Measurements from ENCODE around the gene FAM174B.

The FAM174B gene

GRCh38 chr15:92579486-92579885 is 76.1 kb downstream of the FAM174B start:
- Histone ChIP-seq H3K4me1 (ENCODE audit: control insufficient read depth, insufficient read depth, low read length) (no peaks in the 10 kb centered on the region), H3K9ac (ENCODE audit: low read length) (no peak overlapping the region), H3K36me3 (ENCODE audit: control insufficient read depth, insufficient read depth, low read length) (no peaks in the 10 kb centered on the region), H3K4me3 (ENCODE audit: low read length) (no peak overlapping the region), H3K27ac (ENCODE audit: low read depth, low read length) (no peak overlapping the region), H3K27me3 (ENCODE audit: control insufficient read depth, insufficient read depth, low read length) (peaks cover 4% of the 10 kb centered on the region)

DNA sequence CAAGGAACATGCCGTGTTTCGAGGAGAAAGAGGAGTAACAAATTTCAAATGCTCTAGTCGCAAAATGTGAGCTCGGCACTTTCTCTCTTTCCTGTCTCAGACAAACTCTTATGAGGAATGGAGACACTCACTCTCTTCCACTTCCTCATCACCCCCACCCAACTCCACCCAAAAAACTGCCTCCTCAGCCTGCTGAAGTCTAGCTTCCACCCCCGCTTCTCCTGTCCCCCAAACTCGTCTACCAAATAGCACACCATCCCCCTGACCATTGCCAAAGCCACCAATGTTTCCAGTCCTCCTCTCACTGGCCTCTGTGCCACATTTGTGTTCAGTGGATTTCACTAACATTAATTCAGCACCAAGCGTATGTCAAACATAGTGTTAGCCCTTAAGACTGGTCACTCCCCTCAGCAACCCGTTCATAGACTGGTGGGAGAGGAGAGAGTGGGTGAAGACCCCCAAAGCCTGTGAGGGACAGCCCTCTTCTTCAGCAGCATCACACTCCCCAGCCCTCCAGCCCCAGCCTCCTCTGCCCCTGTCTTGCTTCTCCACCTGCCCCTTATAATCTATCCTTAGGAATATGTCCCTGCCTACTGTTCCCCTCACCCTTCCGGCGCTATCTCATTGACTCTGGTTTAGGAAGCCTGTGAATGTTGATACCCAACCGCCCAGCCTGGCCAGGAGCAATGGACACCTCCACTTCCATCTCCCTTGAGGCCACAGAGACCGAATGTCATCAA is 77.3 kb downstream of the FAM174B start:
- Histone ChIP-seq H3K4me1 (ENCODE audit: control insufficient read depth, insufficient read depth, low read length) (no peaks in the 10 kb centered on the region), H3K27me3 (ENCODE audit: control insufficient read depth, insufficient read depth, low read length) (peaks cover 4% of the 10 kb centered on the region), H3K36me3 (ENCODE audit: control insufficient read depth, insufficient read depth, low read length) (no peaks in the 10 kb centered on the region), H3K27ac (ENCODE audit: low read depth, low read length) (no peak overlapping the region), H3K9ac (ENCODE audit: low read length) (no peak overlapping the region), H3K4me3 (ENCODE audit: low read length) (no peak overlapping the region)

DNA sequence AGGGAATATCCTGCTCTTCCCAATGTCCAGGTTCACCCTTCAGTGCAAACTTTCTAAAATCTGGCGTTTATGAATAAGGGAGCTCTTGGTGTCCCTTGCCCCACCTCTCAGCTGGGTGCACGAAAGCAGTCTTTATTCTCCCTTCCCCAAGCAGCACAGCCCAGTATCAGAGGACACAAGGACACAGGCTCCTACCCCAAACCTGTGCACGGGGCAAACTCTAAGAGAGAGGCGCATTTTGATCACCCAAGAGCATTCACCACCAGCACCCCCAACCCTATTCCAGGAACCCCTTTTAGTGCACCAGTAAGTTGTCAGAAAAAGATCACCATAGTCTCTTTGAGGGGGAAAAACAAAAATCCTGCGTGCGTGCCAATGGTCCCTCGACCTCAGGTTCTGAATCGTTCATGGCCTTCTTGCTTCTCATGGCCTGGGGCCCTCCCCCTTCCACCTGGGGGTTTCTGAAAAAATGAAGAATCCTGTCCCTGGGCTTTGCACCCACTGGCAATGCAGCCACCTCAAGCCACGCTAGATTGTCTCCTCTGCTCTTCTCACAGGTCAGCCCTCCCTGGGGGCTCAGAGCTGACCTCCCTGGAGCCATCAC is 78.9 kb downstream of the FAM174B start:
- Histone ChIP-seq H3K36me3 (ENCODE audit: control insufficient read depth, insufficient read depth, low read length) (no peaks in the 10 kb centered on the region), H3K9ac (ENCODE audit: low read length) (no peak overlapping the region), H3K4me1 (ENCODE audit: control insufficient read depth, insufficient read depth, low read length) (no peaks in the 10 kb centered on the region), H3K27me3 (ENCODE audit: control insufficient read depth, insufficient read depth, low read length) (peaks cover 4% of the 10 kb centered on the region), H3K4me3 (ENCODE audit: low read length) (no peak overlapping the region), H3K27ac (ENCODE audit: low read depth, low read length) (no peak overlapping the region)

DNA sequence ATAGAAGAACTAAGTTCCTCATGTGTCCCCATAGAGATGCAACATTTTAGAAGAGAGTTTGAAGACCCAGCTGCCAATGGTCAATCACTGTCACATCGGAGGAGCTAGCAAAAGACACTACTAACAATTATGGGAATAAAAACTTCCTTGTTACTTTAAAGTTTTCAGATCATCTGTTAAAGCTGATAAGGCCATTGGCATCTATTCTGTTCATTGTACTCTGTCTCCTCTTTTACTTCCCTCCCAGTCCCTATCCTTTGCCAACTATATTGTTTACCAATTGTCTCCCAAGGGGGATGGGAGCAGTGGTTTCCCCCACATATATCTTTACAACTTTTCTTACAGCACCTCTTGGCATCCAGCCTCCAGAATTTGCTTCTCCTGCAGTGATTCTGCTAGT is 81.0 kb downstream of the FAM174B start:
- H3K4me3 ChIP-seq (ENCODE audit: low read length), result no peak overlapping the region
- no peak overlapping the region for H3K9ac ChIP-seq (ENCODE audit: low read length)
- H3K27ac ChIP-seq (ENCODE audit: low read depth, low read length), result no peak overlapping the region
- H3K4me1 ChIP-seq (ENCODE audit: control insufficient read depth, insufficient read depth, low read length), result no peaks in the 10 kb centered on the region
- no peaks in the 10 kb centered on the region for H3K36me3 ChIP-seq (ENCODE audit: control insufficient read depth, insufficient read depth, low read length)
- H3K27me3 ChIP-seq (ENCODE audit: control insufficient read depth, insufficient read depth, low read length), result peaks cover 4% of the 10 kb centered on the region

DNA sequence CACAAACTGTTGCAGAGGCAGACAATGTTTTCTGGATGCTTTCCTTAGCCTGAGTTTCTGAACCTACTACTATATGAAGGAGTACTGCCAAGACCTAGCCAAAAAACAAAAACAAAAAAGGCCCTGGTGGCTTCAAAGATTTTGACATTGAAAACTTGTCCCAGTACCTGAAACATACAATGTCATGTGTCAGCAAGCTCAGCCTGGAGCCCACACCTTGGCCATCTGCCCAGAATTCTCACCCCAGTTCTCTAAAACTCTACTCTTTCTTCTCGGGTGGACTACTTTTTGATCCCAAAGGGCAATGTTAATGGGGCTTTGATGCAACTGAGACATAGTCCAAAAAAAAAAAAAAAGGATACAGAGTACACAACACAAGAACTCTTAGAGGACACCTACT is 81.4 kb downstream of the FAM174B start:
- H3K36me3 ChIP-seq (ENCODE audit: control insufficient read depth, insufficient read depth, low read length), result no peaks in the 10 kb centered on the region
- H3K4me1 ChIP-seq (ENCODE audit: control insufficient read depth, insufficient read depth, low read length), result no peaks in the 10 kb centered on the region
- H3K9ac ChIP-seq (ENCODE audit: low read length), result no peak overlapping the region
- no peak overlapping the region for H3K27ac ChIP-seq (ENCODE audit: low read depth, low read length)
- H3K27me3 ChIP-seq (ENCODE audit: control insufficient read depth, insufficient read depth, low read length), result peaks cover 4% of the 10 kb centered on the region
- no peak overlapping the region for H3K4me3 ChIP-seq (ENCODE audit: low read length)

GRCh38 chr15:92571824-92572223 is 83.8 kb downstream of the FAM174B start:
- H3K27ac ChIP-seq (ENCODE audit: low read depth, low read length), result no peak overlapping the region
- H3K9ac ChIP-seq (ENCODE audit: low read length), result no peak overlapping the region
- H3K27me3 ChIP-seq (ENCODE audit: control insufficient read depth, insufficient read depth, low read length), result no peaks in the 10 kb centered on the region
- no peaks in the 10 kb centered on the region for H3K36me3 ChIP-seq (ENCODE audit: control insufficient read depth, insufficient read depth, low read length)
- H3K4me1 ChIP-seq (ENCODE audit: control insufficient read depth, insufficient read depth, low read length), result no peaks in the 10 kb centered on the region
- H3K4me3 ChIP-seq (ENCODE audit: low read length), result no peak overlapping the region

DNA sequence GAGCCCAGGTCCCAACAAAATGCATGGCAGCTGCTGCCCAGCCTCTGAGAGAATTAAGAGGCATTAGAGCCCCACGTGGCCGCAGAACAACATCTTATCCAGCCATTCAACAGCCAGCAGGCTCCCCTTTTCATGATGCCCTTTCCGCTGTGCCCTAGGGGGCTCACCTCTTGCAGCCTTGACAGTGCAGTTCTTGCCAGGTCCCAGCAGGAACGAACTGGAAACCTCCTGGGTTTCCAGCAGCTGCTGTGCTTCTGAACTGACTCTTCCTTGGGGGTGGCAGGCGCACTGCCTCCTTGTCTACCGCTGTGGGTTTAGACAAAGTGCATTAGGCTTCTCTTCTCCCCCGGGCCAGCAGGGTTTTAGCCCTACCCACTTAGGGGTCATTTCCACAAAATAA is 85.2 kb downstream of the FAM174B start:
- no peak overlapping the region for H3K4me3 ChIP-seq (ENCODE audit: low read length)
- H3K27ac ChIP-seq (ENCODE audit: low read depth, low read length), result no peak overlapping the region
- H3K9ac ChIP-seq (ENCODE audit: low read length), result no peak overlapping the region
- no peaks in the 10 kb centered on the region for H3K36me3 ChIP-seq (ENCODE audit: control insufficient read depth, insufficient read depth, low read length)
- H3K4me1 ChIP-seq (ENCODE audit: control insufficient read depth, insufficient read depth, low read length), result no peaks in the 10 kb centered on the region
- H3K27me3 ChIP-seq (ENCODE audit: control insufficient read depth, insufficient read depth, low read length), result no peaks in the 10 kb centered on the region

- H3K4me1 ChIP-seq (ENCODE audit: control insufficient read depth, insufficient read depth, low read length), result no peaks in the 10 kb centered on the region
- H3K36me3 ChIP-seq (ENCODE audit: control insufficient read depth, insufficient read depth, low read length), result no peaks in the 10 kb centered on the region
- H3K9ac ChIP-seq (ENCODE audit: low read length), result no peak overlapping the region
- no peaks in the 10 kb centered on the region for H3K27me3 ChIP-seq (ENCODE audit: control insufficient read depth, insufficient read depth, low read length)
- no peak overlapping the region for H3K27ac ChIP-seq (ENCODE audit: low read depth, low read length)
- H3K4me3 ChIP-seq (ENCODE audit: low read length), result no peak overlapping the region
These were observed 85.8 kb downstream of the FAM174B start for GRCh38 chr15:92569778-92570177.
